Glomerular visceral epithelial cell (primary cell): Measurements from ENCODE around the gene NRXN3.

Experiments
- DNase-seq: peaks from one replicate; pipeline ENCODE4 v3.0.0-alpha.2; 2016; ENCODE audit errors: extremely low spot score

NRXN3 gene

DNA sequence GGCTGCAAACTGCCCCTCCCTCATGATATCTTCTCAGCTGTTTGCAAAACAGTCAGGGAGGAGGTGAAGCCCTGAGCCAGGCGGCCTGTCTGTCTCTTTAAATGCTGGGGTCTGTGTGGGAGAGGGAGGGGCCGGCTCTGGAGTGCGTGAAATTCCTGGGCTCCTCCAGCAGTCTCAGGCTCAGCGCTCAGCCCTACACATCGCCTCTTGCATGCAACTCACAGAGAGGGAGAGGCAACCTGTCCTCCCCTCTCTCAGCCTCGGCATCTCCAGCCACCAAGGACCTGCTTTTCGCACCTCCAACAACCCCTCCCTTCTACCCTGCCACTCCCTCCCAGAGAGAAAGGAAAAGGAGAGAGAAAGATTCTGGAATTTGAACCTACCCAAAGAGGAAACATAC lies at the start of gene NRXN3:
TSS of gene NRXN3 (plus strand) at position 171 of the 400 bp plus-strand sequence. CDS start 72,721 bp downstream, outside the sequence.
- DNase-seq: no peak

DNA sequence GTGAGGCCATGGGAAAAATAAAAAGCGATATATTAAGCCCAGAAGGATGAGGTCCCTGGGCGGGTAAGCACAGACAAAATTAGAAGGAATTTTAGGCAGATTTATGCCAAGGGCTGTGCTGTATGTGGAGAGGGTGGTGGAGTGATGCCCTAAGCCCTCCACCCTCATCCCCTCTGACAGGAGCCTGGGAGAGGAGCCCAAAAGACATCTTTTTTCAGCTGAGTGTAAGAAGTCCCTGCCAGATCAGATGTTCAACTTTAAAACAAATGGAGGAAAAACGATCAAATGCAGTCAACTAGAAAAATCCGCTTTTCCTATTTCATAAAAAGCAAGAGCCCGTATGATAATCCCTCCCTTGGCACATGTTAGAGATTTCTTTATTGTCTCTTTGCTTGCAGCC lies 47.7 kb upstream of the NRXN3 start:
- no peak for DNase-seq

DNA sequence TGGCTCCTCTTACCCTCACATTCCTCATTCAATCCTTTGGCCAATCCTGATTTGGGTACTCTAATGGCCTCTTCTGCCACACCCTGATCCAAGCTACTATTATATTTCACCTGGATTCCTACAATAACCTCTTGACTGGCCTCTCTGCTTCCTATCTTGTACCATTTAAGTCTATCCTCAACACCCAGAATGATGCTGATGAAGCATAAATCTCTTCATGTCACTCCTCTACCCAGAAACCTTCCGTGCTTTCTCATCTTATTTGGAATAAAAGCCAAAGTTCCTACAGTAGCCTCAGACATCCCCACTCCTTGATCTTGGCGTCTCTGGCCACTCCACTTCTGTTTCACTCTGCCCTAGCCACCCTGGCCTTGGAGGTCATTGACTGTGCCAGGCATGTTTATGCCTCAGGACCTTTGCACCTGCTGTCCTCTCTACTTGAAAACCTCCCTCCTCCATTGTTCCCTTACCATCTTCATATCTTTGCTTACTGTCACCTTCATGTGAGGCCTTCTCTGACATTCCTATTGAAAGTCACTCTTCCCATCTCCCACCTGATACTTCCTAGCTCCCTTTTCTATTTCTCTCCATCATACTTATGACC lies 46.4 kb upstream of the NRXN3 start:
- DNase-seq: no peak

DNA sequence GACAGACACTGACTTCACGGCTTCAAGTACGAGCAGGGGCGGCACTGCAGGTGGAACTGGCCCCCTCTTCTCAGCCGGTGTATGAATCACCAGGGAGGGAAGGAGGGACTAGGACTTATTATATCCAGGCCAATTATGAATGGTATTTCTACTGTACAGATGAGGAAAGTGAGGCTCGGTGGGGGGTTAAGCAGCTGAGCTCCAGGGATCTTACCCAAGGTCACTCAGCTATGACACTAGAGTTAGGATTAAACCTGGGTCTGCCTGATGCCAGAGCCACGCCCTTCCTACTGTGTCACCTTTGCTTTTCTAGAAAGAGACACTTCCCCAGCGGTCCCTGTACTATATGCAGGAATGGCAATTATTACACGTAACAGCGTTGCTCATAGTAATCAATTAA lies 42.2 kb upstream of the NRXN3 start:
- DNase-seq: no peak

DNA sequence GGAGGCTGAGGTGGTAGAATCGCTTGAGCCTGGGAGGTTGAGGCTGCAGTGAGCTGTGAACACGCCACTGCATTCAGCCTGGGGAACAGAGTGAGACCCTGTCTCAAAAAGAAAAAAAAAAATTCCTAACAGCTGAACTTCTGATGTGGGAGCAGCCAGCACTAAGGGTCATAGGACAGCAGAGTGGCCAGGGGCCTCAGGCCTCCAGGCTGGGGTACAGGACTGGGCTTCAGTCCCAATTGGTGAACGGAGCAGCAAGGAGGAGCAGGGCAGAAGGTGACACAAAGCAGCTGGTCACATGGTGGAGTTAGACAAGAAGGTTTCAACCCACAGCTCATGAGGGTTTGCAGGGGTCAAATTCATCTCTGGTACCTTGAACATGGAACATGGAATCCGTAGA lies 40.8 kb upstream of the NRXN3 start:
- no peak for DNase-seq

DNA sequence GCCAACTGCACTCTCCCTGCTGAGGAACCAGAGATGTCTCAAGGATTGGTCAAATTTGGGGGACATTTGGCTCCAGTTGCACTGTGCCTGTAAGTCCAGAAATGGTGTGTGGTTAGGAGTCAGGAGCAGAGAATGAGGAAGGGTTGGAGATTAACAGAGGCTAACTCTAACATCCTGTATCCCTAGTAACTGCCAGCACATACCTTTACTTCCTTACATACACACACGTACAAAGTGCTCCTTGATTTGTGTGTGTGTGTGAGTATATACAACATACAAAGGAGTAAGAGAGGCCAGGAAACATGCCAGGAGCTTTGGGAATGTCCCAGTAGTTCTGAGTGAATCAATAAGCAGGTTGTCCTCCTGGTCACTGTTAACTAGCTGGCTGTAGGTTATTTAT lies 39.8 kb upstream of the NRXN3 start:
- DNase-seq: no peak

DNA sequence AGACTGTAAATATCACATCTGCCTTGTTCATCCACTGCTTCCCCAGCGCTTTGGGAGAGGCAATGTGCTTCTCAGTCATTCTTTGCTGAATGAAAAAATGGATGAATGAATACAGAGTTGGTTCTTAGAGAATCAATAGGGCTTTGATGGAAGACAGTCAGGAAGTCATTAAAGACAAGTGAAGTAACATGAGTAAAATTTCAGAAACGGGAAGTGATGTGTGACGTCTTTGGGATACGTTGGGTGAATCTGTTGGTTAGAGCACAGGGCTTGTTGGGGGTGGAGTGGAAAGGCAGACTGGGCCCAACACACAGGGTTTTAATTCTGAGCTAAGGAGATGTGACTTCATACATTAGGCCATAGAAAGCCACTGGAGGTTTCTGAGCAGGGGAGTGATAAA lies 39.0 kb upstream of the NRXN3 start:
- no peak for DNase-seq

DNA sequence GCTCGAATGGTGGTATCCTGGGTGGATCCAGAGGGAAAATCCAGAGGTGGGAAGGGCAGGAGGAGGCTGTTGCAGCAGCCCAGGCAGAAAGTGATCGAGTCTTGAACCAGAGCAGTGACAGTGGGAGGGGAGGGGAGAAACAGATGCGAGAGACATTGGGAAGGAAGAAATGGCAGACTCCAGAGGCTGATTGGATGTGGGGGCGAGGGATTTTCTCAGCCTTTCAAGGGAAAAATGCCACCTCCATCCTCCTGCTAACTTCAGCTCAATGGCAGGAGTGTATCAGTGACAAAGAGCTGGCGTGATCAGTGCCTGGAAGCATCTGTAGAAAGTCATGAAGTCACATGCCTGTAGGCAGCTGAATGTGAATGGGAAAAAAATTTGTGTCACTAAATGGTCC lies 38.6 kb upstream of the NRXN3 start:
- DNase-seq: no peak

DNA sequence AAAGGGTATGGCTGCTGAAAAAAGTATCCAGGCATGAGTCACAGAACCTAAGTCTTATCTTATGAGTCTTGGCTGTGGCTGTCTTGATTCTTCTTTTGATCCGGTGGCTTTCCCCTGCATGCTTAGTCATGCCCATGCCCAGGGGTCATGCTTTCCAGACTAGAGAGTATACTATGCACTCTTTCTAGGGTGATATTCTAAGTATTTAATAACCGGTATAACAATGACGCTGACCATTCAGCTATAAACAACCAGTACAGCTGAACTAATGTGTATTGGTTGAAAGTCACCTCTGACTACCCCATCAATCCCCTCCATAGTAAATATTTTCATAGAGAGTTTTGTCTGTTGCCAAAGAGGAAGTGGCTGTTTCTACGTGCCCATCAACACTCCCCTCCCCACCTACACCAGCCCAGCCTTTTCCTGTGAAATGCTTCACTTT lies 34.7 kb upstream of the NRXN3 start:
- DNase-seq: peak; percentile 4

DNA sequence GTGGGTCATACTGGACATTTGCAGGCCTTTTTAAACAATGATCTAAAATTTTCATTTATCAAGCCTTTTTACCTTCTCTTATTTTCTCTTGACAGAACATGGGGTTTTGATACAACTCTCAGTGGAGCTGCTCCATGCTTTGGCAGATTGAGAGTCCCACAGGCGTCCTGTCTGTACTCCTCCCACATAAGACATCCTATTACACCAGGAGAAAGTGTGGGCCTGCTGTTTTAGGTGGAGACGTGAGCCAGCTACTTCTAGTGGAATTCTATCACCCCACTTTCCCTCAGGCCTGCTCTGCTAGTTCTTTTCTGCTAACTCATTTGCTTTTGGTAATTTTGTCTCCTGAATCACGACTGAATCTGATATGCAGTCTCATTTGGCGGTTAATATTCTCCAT lies 33.5 kb upstream of the NRXN3 start:
- DNase-seq: no peak

DNA sequence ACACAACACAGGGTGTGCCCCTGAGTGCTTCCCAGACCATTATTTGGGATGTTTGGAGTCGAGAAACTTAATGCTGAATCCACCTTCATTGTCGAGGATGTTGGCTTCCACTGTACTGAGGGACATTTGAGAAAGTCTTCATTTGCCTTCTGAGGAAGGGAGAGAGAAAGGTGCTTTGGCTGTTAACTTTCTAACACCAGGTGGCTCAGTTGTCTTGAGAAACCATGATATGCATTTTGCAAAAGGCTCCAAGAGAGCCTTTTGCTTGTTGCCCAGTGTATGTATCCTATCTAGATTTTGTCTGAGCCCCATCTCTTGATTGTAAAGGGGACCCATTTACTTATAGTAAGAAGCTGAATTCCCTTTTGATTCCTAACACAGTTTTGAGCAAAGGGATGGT lies 28.6 kb upstream of the NRXN3 start:
- DNase-seq: no peak

DNA sequence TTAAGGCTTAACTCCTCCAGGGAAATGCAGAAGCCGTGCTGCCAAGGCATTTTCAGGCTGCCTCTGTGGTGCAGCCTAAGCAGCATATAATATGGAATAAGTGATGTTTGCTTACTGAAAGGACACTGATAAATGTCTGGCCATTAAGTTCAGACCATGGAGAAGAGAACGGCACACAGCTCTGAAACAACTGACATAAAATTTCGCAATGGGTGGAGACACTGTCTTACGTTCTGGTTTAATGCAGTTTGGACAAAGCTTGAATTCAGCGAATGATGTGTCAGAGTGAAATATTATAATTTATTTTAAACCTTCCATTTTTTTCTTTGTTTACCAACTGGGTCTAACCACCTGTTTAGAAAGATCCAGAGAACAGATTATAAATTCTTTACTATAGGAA lies 27.2 kb upstream of the NRXN3 start:
- DNase-seq: no peak

DNA sequence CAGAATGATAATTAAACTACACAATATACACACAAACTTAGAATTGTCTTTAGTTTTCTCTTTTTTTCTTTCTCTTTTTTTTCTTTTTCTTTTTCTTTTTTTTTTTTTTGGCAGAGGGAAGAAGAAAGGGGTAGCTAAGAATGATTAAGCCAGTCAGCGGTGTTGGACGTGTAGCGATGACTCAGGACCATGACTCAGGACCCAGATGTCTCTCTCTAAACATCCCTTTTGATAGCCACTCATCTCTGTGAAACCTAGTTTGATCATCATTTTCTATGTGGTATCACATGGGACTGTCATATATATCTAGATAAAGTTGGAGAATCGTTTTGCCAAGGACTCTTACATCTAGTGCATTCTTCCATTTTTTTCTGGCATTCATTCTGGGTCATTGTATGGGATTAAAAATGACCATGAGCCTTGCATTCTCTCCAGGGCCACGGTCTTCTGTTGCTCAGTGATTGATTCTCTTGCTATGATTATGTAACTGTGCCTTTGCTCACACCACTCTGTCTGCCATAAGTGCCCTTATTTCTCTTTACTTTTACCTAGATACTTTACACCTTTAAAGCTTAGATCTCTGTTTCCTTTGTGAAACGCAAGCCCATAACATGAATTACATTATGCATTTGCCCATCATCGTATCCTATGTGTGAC lies 26.6 kb upstream of the NRXN3 start:
- peak; percentile 27 for DNase-seq

DNA sequence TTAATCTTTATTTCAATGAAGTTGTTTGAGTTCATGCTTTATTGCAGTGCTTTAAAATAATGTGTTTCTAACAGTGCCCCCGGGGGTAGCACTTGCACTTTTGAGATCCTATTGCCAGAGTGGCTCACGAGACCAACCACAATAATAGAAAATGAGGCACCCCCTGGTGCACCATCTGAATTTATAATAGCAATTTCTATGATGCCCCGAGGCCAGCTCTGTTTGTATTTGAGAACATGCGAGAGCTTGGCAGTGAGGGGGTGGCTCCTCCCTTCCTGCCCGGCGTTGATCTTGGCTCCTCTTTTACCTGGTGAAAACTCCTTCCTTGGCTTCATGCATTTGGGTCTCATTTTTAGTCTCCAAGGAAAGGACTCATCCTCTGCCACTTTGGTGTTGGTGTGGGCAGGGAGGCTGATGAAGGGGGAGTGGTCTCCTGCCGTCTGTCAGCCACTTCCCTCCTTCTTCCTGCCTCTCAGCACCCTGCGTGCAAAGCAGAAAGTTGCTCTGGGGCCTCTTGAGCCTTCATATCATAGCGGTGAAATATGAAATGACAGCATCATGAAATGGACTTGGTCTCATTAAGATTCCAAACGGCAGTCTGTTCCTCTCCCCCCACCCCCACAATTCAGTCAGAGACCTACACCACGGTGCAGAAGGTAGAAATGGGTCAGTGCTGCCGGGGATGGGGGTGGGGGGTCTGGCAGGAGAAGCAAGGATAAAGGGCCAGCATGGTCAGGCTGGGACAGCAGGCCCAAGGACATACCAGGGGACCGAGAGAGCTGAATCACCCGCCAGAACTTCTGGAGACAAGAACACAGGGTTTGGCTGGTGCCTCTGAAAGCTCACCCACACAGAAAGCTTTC lies 17.7 kb upstream of the NRXN3 start:
- DNase-seq: no peak

DNA sequence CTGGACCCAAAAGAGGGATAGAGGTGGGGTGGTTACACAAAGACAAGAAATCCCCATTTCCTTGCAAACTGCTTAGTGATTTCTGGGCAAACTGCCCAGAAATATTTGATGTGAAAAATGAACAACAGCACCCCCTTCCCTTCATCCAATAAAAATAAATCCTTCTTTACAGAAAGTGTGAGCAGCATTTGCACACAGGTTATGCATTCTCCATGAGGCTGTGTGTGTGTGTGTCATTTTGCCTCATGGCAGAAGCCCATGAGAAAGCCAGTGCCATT lies 17.2 kb upstream of the NRXN3 start:
- no peak for DNase-seq

DNA sequence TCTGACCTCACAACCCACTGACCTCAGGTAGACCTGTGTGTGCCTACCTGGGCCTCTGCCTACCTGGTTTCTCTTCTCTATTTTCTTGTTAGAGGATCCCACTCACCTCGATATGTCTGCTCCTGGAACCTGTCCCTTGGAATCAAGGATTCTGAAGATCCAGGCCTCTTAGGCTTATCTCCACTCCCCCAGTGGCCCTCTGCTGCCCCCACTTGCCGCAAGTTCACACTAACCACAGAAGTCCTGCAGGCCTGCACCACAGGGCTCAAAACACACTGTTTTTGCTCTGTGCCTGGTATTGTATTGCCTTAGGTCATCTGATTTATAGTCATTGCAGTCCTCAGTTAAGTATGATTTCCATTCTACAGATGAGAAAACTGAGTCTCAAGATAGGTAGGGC lies 15.3 kb upstream of the NRXN3 start:
- DNase-seq: no peak

DNA sequence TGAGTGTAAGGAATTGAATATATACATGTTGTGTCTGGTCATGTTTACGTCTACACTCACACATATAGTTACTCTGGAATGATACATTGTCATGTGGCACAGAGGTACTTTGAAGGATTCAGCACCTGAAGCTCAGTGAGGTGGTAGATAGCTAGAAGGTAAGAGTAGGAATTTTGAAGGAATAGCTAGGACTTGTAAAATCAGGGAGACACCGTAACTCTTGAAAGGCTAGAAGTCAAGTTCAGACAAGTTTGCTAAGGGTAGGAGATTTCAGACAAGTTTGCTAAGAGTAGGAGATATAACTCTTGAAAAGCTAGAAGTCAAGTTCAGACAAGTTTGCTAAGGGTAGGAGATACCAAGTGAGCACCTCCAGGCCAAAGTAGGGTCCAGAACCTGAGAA lies 14.0 kb upstream of the NRXN3 start:
- DNase-seq: no peak

DNA sequence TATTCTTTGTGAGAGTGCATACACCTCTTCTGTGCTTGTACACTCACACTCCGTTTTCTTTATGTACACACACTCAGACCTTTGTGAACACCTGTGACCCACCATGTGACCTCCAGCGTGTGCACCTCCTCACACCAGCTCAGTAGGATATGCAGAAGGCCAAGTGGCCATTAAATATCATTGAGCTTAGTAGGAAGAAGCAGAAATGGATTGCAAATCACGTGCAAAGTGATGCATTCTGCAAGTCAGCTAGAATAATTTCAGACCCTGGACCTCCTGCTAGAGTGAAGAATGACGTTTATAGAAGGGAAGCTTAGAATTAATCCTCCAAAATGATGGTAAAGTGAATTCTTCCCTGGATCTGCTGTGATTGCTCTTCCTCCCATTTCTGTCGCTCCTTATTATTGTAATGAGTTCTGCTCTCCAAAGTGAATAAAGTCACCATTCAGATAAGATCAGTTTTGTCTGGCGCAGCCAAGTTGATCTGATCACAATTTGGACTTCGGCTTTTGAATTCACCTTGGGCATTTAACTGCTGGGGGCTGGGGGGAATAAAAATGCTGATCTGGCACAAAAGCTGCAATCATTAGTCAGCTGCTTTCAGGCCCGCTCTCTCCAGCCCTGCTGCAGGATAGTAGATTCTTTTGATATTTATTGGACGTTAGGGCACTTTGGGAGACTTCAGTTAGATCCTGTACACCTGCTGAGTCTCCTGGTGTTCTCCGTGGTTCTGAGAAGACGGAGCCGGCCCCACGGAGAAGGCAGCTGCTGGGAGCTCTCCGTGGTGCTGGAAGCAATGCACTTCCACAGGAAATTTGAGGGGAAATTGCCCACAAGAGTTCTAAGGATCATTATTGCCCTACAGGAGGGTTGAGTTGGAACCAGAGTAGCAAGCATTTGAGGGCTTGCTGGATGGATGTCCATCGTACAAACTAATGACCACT lies 12.4 kb upstream of the NRXN3 start:
- peak; percentile 17 for DNase-seq

DNA sequence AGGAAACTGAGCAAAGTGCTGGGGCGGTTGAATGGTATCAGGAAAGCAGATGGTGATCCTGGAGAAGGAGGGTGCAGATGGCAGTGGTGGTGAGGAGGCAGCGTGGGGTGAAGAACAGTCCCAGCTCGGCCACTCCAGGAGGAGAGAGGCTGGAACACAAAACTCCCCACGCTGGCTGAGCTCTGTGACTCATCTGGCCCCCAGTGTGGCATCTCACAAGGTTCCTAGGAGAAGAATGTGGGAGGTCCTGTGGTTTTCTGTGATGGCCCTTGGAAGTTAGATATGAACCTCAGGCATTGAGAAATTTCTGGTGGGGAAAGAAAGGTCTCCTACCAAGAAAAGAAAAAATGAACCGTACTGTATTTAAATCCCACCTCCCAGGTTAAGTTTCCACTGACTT lies 8.0 kb upstream of the NRXN3 start:
- DNase-seq: peak; percentile 44

DNA sequence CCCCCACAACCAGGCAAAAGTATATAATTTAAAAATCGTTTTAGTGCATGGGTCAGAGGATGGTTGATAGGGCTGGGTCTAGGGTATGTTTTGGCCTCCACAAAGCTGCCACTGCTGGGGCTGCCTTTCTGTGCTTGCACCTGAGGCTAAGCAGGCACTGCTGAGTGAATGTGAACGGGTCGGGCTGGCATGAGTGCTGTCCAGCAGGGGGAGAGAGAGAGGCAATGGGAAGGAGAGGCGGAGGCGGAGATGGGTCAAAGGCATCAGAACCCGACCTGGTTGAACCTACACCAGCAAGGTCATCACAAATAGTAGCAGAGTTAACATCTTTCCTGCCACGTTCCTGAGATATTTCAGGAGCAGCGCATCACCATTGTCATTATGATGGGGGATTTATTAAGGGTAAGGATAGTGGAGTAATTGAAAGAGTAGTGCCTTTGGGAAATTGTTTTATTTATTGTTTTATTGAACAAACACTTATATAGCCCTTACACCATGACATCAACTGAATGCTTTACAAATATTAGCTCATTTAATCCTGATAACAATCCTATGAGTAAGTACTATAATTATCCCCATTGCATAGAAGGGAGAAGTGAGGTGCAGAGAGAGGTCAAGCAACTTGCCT lies 5.8 kb upstream of the NRXN3 start:
- DNase-seq: peak; percentile 7

DNA sequence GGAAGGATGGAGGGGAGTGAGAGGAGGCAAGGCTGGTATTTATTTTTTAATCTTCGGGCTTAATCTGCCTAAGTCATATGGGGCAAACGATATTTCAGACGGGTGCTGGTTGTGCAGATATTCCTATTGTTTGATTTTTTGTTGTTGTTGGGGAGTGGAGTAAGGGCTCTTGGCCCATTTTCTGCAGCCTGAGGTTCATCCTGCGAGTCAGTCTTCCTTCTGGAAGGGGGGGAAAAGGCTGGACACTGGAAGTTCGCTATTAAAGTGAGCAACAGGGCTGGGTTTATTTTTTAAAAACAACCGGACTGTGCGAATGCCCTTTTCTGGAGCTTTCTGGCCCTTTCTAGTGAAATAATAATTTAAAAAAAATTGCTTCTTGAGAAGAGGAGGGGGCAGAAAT lies 2.3 kb downstream of the NRXN3 start:
- no peak for DNase-seq
